H1 (cell line): ENCODE results near the gene DPEP2NB. TPM values are rescaled to one million over a fixed set of nuclear protein-coding genes. Genes with fewer than 3 reads are reported as not detected.

ENCODE experiments used
- CTCF ChIA-PET: fragments of 300-600 bp; sonication (Branson Sonifier 250); formaldehyde crosslinking; loops from one replicate; lab custom pipeline; 2021; ENCODE audit not compliant: partially characterized antibody; lab: Charles Lee
- POLR2A ChIA-PET: fragments of 300-600 bp; sonication (Branson Sonifier 250); formaldehyde crosslinking; loops from one replicate; lab custom pipeline; 2021; ENCODE audit warnings: inconsistent platforms; ENCODE audit not compliant: partially characterized antibody; lab: Charles Lee
- DNase-seq, 2 experiments: peaks; one replicate each; pipeline versions ENCODE4 v3.0.0 to v3.0.0-alpha.2; 2010 to 2022; ENCODE audit warnings: low spot score in 2 of 2, low read depth in 1 of 2, mixed read lengths in 1 of 2
- FAIRE-seq: peaks from 2 replicates; lab custom pipeline; 2011; peaks lifted over from hg19 to GRCh38; lab: Jason Lieb, UNC
- H2AFZ ChIP-seq: 2 replicates; pipeline ENCODE4 v1.8.1; 2012; ENCODE audit warnings: low read length, inconsistent platforms
- H2AK5ac ChIP-seq: 2 replicates; pipeline ENCODE4 v1.6.1; 2013; ENCODE audit warnings: low read depth, low read length
- H2BK120ac ChIP-seq: replicated peaks from 2 replicates; pipeline ENCODE3; 2013; ENCODE audit warnings: low read depth, low read length, inconsistent platforms
- H2BK12ac ChIP-seq: 2 replicates; pipeline ENCODE4 v1.6.1; 2013; ENCODE audit warnings: low read depth, low read length
- H2BK15ac ChIP-seq: 2 replicates; pipeline ENCODE4 v1.6.1; 2013; ENCODE audit warnings: low read length
- H2BK20ac ChIP-seq: 2 replicates; pipeline ENCODE4 v1.6.1; 2013; ENCODE audit warnings: low read length
- H2BK5ac ChIP-seq: 2 replicates; pipeline ENCODE4 v1.6.1; 2013; ENCODE audit warnings: low read depth, low read length
- H3K14ac ChIP-seq: 2 replicates; pipeline ENCODE4 v1.6.1; 2013; ENCODE audit warnings: inconsistent platforms; ENCODE audit not compliant: insufficient read length
- H3K18ac ChIP-seq: 2 replicates; pipeline ENCODE4 v1.6.1; 2013; ENCODE audit warnings: low read length; ENCODE audit errors: extremely low read depth
- H3K23ac ChIP-seq: 2 replicates; pipeline ENCODE4 v1.6.1; 2013; ENCODE audit warnings: inconsistent platforms; ENCODE audit not compliant: insufficient read length
- H3K23me2 ChIP-seq: 2 replicates; pipeline ENCODE4 v1.6.1; 2013; ENCODE audit warnings: low read depth, low read length
- H3K27ac ChIP-seq: 2 replicates; pipeline ENCODE4 v1.6.1; 2011; ENCODE audit warnings: low read depth, low read length, inconsistent platforms
- H3K27me3 ChIP-seq, 4 experiments: replicated peaks in 1 of 4; 1 replicate in 1 of 4; 2 replicates in 3 of 4; pipeline versions ENCODE4 v1.6.1 to v1.8.1; 2011 to 2013; ENCODE audit warnings: low read length in 3 of 4, mild to moderate bottlenecking in 3 of 4, inconsistent platforms in 2 of 4, mixed read lengths in 2 of 4, moderate library complexity in 1 of 4; ENCODE audit not compliant: control insufficient read depth in 3 of 4, insufficient read depth in 3 of 4; ENCODE audit errors: extremely low read depth in 1 of 4
- H3K36me3 ChIP-seq, 4 experiments: 2 replicates each; pipeline versions ENCODE4 v1.6.1 to v1.8.1; 2011 to 2013; ENCODE audit warnings: mild to moderate bottlenecking in 4 of 4, low read length in 3 of 4, moderate library complexity in 2 of 4, control low read depth in 1 of 4, inconsistent platforms in 1 of 4; ENCODE audit not compliant: insufficient read depth in 4 of 4, control insufficient read depth in 2 of 4
- H3K4ac ChIP-seq: replicated peaks from 2 replicates; pipeline ENCODE3; 2013; ENCODE audit warnings: low read length, low read depth, mixed read lengths, inconsistent platforms; ENCODE audit not compliant: insufficient read length
- H3K4me1 ChIP-seq, 4 experiments: replicated peaks in 1 of 4; 1 replicate in 1 of 4; 2 replicates in 3 of 4; pipeline versions ENCODE4 v1.6.1 to v1.8.1; 2011 to 2013; ENCODE audit warnings: low read length in 3 of 4, inconsistent platforms in 2 of 4, mixed read lengths in 1 of 4; ENCODE audit not compliant: insufficient read depth in 4 of 4, control insufficient read depth in 3 of 4
- H3K4me2 ChIP-seq, 2 experiments: 2 replicates each; pipeline versions ENCODE4 v1.6.1 to v1.8.1; 2011 to 2013; ENCODE audit warnings: low read depth in 2 of 2, low read length in 2 of 2, control low read depth in 1 of 2, inconsistent platforms in 1 of 2, mild to moderate bottlenecking in 1 of 2; ENCODE audit not compliant: insufficient read depth in 1 of 2
- H3K4me3 ChIP-seq, 4 experiments: fragments of 200-600, 300-600 bp in 1 of 4; sonication (generic), shearing (Covaris generic), sonication (Bioruptor Twin) in 1 of 4; 2 replicates each; pipeline versions ENCODE4 v1.5.1 to v1.8.1; 2011 to 2016; ENCODE audit warnings: low read length in 4 of 4, low read depth in 3 of 4, control low read depth in 2 of 4, inconsistent platforms in 2 of 4, mild to moderate bottlenecking in 2 of 4, mixed read lengths in 1 of 4, moderate library complexity in 1 of 4; ENCODE audit not compliant: insufficient read depth in 2 of 4; ENCODE audit errors: extremely low read depth in 1 of 4
- H3K56ac ChIP-seq: replicated peaks from 2 replicates; pipeline ENCODE3; 2013; ENCODE audit warnings: low read depth, mild to moderate bottlenecking, mixed read lengths, low read length, inconsistent platforms; ENCODE audit not compliant: insufficient read length
- H3K79me1 ChIP-seq: 2 replicates; pipeline ENCODE4 v1.6.1; 2013; ENCODE audit warnings: low read depth, low read length, control low read depth
- H3K79me2 ChIP-seq, 2 experiments: 2 replicates each; pipeline versions ENCODE4 v1.6.1 to v1.8.1; 2012 to 2013; ENCODE audit warnings: low read length in 2 of 2, mild to moderate bottlenecking in 2 of 2, inconsistent platforms in 1 of 2; ENCODE audit not compliant: insufficient read depth in 2 of 2, control insufficient read depth in 1 of 2
- H3K9ac ChIP-seq, 4 experiments: replicated peaks in 1 of 4; 1 replicate in 1 of 4; 2 replicates in 3 of 4; pipeline versions ENCODE4 v1.6.1 to v1.8.1; 2011 to 2013; ENCODE audit warnings: low read depth in 3 of 4, low read length in 3 of 4, control low read depth in 2 of 4, mild to moderate bottlenecking in 2 of 4, moderate library complexity in 2 of 4, inconsistent platforms in 1 of 4; ENCODE audit errors: extremely low read depth in 1 of 4
- H3K9me3 ChIP-seq, 2 experiments: 2 replicates each; pipeline versions ENCODE4 v1.6.1 to v1.8.1; 2012 to 2013; ENCODE audit warnings: mild to moderate bottlenecking in 2 of 2, moderate library complexity in 2 of 2, control low read depth in 1 of 2, inconsistent platforms in 1 of 2, low read depth in 1 of 2, low read length in 1 of 2, mixed read lengths in 1 of 2; ENCODE audit not compliant: insufficient read depth in 2 of 2
- H4K20me1 ChIP-seq, 2 experiments: replicated peaks in 1 of 2; 2 replicates each; pipeline versions ENCODE3 to v1.8.1; 2011 to 2013; ENCODE audit warnings: inconsistent platforms in 2 of 2, low read length in 2 of 2, mild to moderate bottlenecking in 1 of 2; ENCODE audit not compliant: insufficient read depth in 2 of 2, control insufficient read depth in 1 of 2
- H4K5ac ChIP-seq: 2 replicates; pipeline ENCODE4 v1.6.1; 2013; ENCODE audit warnings: low read length, low read depth, mixed read lengths, inconsistent platforms; ENCODE audit not compliant: insufficient read length
- H4K8ac ChIP-seq: 2 replicates; pipeline ENCODE4 v1.8.0; 2013; ENCODE audit warnings: mild to moderate bottlenecking, moderate library complexity, low read length, inconsistent platforms; ENCODE audit not compliant: insufficient read depth; ENCODE audit errors: extremely low read depth
- H4K91ac ChIP-seq: replicated peaks from 2 replicates; pipeline ENCODE3; 2013; ENCODE audit warnings: low read length, mixed read lengths, inconsistent platforms; ENCODE audit not compliant: insufficient read length
- FOSL1 ChIP-seq: IDR thresholded peaks from 2 replicates; pipeline ENCODE4 v1.6.1; 2011; ENCODE audit warnings: mild to moderate bottlenecking, low read depth, low read length, moderate library complexity; ENCODE audit not compliant: insufficient read depth
- HDAC2 ChIP-seq, 2 experiments: fragments of 300-600 bp in 1 of 2; sonication (generic) in 1 of 2; IDR thresholded peaks; 2 replicates each; pipeline ENCODE4 v1.6.1; 2011 to 2012; ENCODE audit warnings: low read depth in 2 of 2, low read length in 2 of 2, mild to moderate bottlenecking in 2 of 2, moderate library complexity in 2 of 2, borderline replicate concordance in 1 of 2, inconsistent platforms in 1 of 2
- KDM4A ChIP-seq: IDR thresholded peaks from one replicate; pipeline ENCODE4 v1.7.1; 2012; ENCODE audit warnings: low read depth, mild to moderate bottlenecking, moderate library complexity, low read length, inconsistent platforms; ENCODE audit not compliant: severe bottlenecking
- SP4 ChIP-seq: IDR thresholded peaks from 2 replicates; pipeline ENCODE4 v1.6.1; 2012; ENCODE audit warnings: low read length, inconsistent platforms
- WGBS, 2 experiments: shearing (Covaris generic) in 1 of 2; methylation state at CpG; one replicate each; pipeline versions ENCODE4 v1.1.6 to v1.1.7; 2013 to 2015; ENCODE audit warnings: low lambda C conversion rate in 2 of 2, mixed read lengths in 2 of 2, inconsistent platforms in 1 of 2, low coverage in 1 of 2, missing lambda C conversion rate in 1 of 2; ENCODE audit not compliant: insufficient replicate concordance in 2 of 2, insufficient coverage in 1 of 2, insufficient read length in 1 of 2; ENCODE audit errors: extremely low coverage in 1 of 2, missing lambda C conversion rate in 1 of 2; 5-methylcytosine and 5-hydroxymethylcytosine counted together
- polyA plus RNA-seq, 7 experiments: library from polyadenylated mRNA; depleted of rRNA in 3 of 7; stranded (reverse) in 5 of 7; unstranded in 2 of 7; fragments of >200 nt in 5 of 7; fragments of 200-250 nt in 2 of 7; gene quantifications; 1 replicate in 5 of 7; 2 replicates in 1 of 7; 4 replicates in 1 of 7; pipeline versions ENCODE4 v1.2.1 to v1.2.3, GENCODE V29; 2011 to 2013; ENCODE audit warnings: missing spikeins in 2 of 7, mixed read lengths in 2 of 7
- total RNA-seq: library from RNA; stranded (reverse); fragmentation: NEBNext Ultra II Directional; extraction: Animal tissue kit (Norgen Biotek cat#: 25700); gene quantifications from 2 replicates; pipeline ENCODE4 v1.2.1, GENCODE V29; 2021
- TF ChIP-seq, protein P1 (sequence below): IDR thresholded peaks from 2 replicates; pipeline ENCODE4 v1.6.1; 2011; ENCODE audit warnings: low read depth, mild to moderate bottlenecking, low read length; ENCODE audit not compliant: insufficient read depth
- TF ChIP-seq, protein P2 (sequence below): IDR thresholded peaks from 2 replicates; pipeline ENCODE4 v1.6.1; 2011; ENCODE audit warnings: low read length, improper control_type of control experiment

The DPEP2NB gene
- total and polyA plus RNA-seq, 2 of the 8 experiments (the other 6 are each of a cell fraction or from before 2014, with no cell fraction given), result not detected

DNA sequence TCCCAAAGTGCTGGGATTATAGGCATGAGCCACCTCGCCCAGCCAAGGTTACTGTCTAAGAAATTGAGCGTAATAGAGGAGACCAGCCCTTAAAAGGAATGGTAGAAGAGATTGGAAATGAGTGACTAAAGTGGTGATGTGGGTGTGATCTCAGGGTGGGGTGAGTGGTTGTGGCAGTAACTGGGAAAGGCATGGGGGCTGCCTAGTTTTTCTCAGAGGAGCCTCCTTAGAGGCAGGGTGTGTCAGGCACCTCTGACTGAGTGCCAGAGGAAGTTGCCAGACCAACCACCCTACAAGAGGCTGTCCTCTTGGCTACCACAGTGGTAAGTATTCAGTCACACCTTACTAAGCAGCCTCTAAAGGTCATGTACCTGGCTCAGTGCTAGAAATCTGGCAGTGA is 16.2 kb upstream of the DPEP2NB start:
- no peak overlapping the region for H2BK15ac ChIP-seq
- H3K23ac ChIP-seq, result no peak overlapping the region
- H2BK120ac ChIP-seq, result no peak overlapping the region
- no peak overlapping the region for H2BK12ac ChIP-seq
- no peaks in the 10 kb centered on the region for H3K4me1 ChIP-seq
- no peak overlapping the region for H3K14ac ChIP-seq
- H3K27me3 ChIP-seq, result no peaks in the 10 kb centered on the region
- no peak overlapping the region for H4K8ac ChIP-seq
- no peaks in the 10 kb centered on the region for H4K20me1 ChIP-seq
- H2AK5ac ChIP-seq, result no peak overlapping the region
- H3K4ac ChIP-seq, result no peak overlapping the region
- no peak overlapping the region for H3K4me3 ChIP-seq
- POLR2A ChIA-PET, result interaction anchor here (1.0 to 1.9 kb wide), 4 partner anchors 8 to 16 kb away, joined by 3 to 5 read pairs (median 4); partner anchors contain the start of genes DDX28, DPEP2NB and DUS2
- H2BK20ac ChIP-seq, result no peak overlapping the region
- no peak overlapping the region for H3K9ac ChIP-seq
- FAIRE-seq (no peak), DNase-seq (no peak)
- H3K23me2 ChIP-seq, result no peaks in the 10 kb centered on the region
- no peak overlapping the region for H4K5ac ChIP-seq
- no peak overlapping the region for H2BK5ac ChIP-seq
- no peak overlapping the region for H4K91ac ChIP-seq
- no peak overlapping the region for H3K18ac ChIP-seq
- H2AFZ ChIP-seq, result no peak overlapping the region
- H3K56ac ChIP-seq, result no peak overlapping the region
- CTCF ChIA-PET, result interaction anchor here (0.7 to 1.4 kb wide), 3 partner anchors 10 to 30 kb away, joined by 3 to 10 read pairs (median 4); no protein-coding TSS in a partner anchor
- no peak overlapping the region for H3K27ac ChIP-seq
- H3K36me3 ChIP-seq, result peaks cover 0 to 8% (median 2%) of the 10 kb centered on the region in 4 experiments; a peak in 5 of 8 replicates
- no peaks in the 10 kb centered on the region for H3K79me2 ChIP-seq
- TF ChIP-seq, protein P1, sequence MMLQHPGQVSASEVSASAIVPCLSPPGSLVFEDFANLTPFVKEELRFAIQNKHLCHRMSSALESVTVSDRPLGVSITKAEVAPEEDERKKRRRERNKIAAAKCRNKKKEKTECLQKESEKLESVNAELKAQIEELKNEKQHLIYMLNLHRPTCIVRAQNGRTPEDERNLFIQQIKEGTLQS, result no peak
- TF ChIP-seq FOSL1, result no peak
- TF ChIP-seq HDAC2 (IDR thresholded peaks at IDR 0.05; ENCODE audit: borderline replicate concordance in 1 of 2, low read depth in 2 of 2, low read length in 2 of 2), result no peak
- no peak for TF ChIP-seq SP4
- TF ChIP-seq KDM4A, result no peak
- TF ChIP-seq, protein P2, sequence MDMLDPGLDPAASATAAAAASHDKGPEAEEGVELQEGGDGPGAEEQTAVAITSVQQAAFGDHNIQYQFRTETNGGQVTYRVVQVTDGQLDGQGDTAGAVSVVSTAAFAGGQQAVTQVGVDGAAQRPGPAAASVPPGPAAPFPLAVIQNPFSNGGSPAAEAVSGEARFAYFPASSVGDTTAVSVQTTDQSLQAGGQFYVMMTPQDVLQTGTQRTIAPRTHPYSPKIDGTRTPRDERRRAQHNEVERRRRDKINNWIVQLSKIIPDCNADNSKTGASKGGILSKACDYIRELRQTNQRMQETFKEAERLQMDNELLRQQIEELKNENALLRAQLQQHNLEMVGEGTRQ, result no peak
- peaks cover 2% of the 10 kb centered on the region for H3K79me1 ChIP-seq
- H3K4me2 ChIP-seq, result no peak overlapping the region
- no peaks in the 10 kb centered on the region for H3K9me3 ChIP-seq
- 100% methylated on average over 2 of the region's 2 CpGs; no CpG with 5 or more reads in 1 of the 2 experiments for WGBS, 2 experiments
